Measurements from ENCODE around the gene SSTR1. TPM values are rescaled to one million over a fixed set of nuclear protein-coding genes. Genes with fewer than 3 reads are reported as not detected.

SSTR1 gene
- total RNA-seq, 1 donor from 2014 or later, result 7.2 TPM

- intact Hi-C loops (cut with DNase I), result no loop called here
- Histone ChIP-seq H3K9me3 (peaks cover 0 to 4% of the 10 kb centered on the region in 2 donors), H3K4me3 (no peak overlapping the region), H3K36me3 (no peaks in the 10 kb centered on the region), H3K27ac (no peak overlapping the region), H3K27me3 (no peaks in the 10 kb centered on the region), H3K4me1 (peaks cover 0 to 9% of the 10 kb centered on the region in 2 donors)
- no peak for TF ChIP-seq CTCF (IDR thresholded peaks at IDR 0.05)
- no peak for DNase-seq (ENCODE audit: low spot score in 2 of 2)
These were observed 3.0 kb upstream of the SSTR1 start for GRCh38 chr14:38204719-38205115.

- no peaks in the 10 kb centered on the region for H3K36me3 ChIP-seq
- no peak overlapping the region for H3K27ac ChIP-seq
- peaks cover 0 to 13% of the 10 kb centered on the region in 2 donors for H3K4me1 ChIP-seq
- intact Hi-C loops (cut with DNase I), result no loop called here
- no peak overlapping the region for H3K4me3 ChIP-seq
- H3K27me3 ChIP-seq, result no peaks in the 10 kb centered on the region
- peaks cover 0 to 4% of the 10 kb centered on the region in 2 donors for H3K9me3 ChIP-seq
- TF ChIP-seq CTCF (IDR thresholded peaks at IDR 0.05), result no peak
- DNase-seq (ENCODE audit: low spot score in 2 of 2), result no peak
These were observed 2.4 kb upstream of the SSTR1 start for GRCh38 chr14:38205119-38205813.

- Histone ChIP-seq H3K27ac (no peak overlapping the region), H3K9me3 (peaks cover 0 to 4% of the 10 kb centered on the region in 2 donors), H3K27me3 (no peaks in the 10 kb centered on the region), H3K36me3 (no peaks in the 10 kb centered on the region), H3K4me3 (no peak overlapping the region), H3K4me1 (peaks cover 0 to 17% of the 10 kb centered on the region in 2 donors)
- intact Hi-C loops (cut with DNase I), result no loop called here
- DNase-seq (ENCODE audit: low spot score in 2 of 2), result no peak
- TF ChIP-seq CTCF (IDR thresholded peaks at IDR 0.05), result no peak
These were observed 1.6 kb upstream of the SSTR1 start for GRCh38 chr14:38205949-38206665.

- peaks cover 0 to 4% of the 10 kb centered on the region in 2 donors for H3K9me3 ChIP-seq
- H3K27ac ChIP-seq, result no peak overlapping the region
- no peak for TF ChIP-seq CTCF (IDR thresholded peaks at IDR 0.05)
- no peak for DNase-seq (ENCODE audit: low spot score in 2 of 2)
- no peaks in the 10 kb centered on the region for H3K27me3 ChIP-seq
- H3K4me1 ChIP-seq, result peaks cover 0 to 20% of the 10 kb centered on the region in 2 donors
- H3K36me3 ChIP-seq, result no peaks in the 10 kb centered on the region
- intact Hi-C loops (cut with DNase I), result no loop called here
- H3K4me3 ChIP-seq, result no peak overlapping the region
These were observed 871 bp upstream of the SSTR1 start for GRCh38 chr14:38206689-38207376.

GRCh38 chr14:38207377-38207735 is 348 bp upstream of the SSTR1 start:
- peaks cover 0 to 4% of the 10 kb centered on the region in 2 donors for H3K9me3 ChIP-seq
- H3K27ac ChIP-seq, result no peak overlapping the region
- TF ChIP-seq CTCF (IDR thresholded peaks at IDR 0.05), result no peak
- H3K27me3 ChIP-seq, result no peaks in the 10 kb centered on the region
- intact Hi-C loops (cut with DNase I), result no loop called here
- no peaks in the 10 kb centered on the region for H3K36me3 ChIP-seq
- DNase-seq (ENCODE audit: low spot score in 2 of 2), result no peak
- H3K4me3 ChIP-seq, result peak overlapping the region in 1 of 2 donors; percentile 65
- peaks cover 0 to 20% of the 10 kb centered on the region in 2 donors for H3K4me1 ChIP-seq
